Stimulated activated CD4-positive, alpha-beta T cell treated with anti-CD3 and anti-CD28 coated beads, Interleukin-2, amount 100 ng/mL, for 48 hours (primary cell): Measurements from ENCODE around the gene SH3GL1.

ENCODE experiments used
- DNase-seq, 2 donors: peaks; one replicate each; pipeline ENCODE4 v3.0.0-alpha.2; 2020

SH3GL1 gene

GRCh38 chr19:4313847-4314490, 86.4 kb downstream of the SH3GL1 start:
- DNase-seq = no peak
